ENCODE data around the gene PKP4.
"Not testable (repeated sequence)": the region's sequence is repeated elsewhere in the genome, so short reads cannot be mapped to it uniquely, and the experiment has no call there.

DNA sequence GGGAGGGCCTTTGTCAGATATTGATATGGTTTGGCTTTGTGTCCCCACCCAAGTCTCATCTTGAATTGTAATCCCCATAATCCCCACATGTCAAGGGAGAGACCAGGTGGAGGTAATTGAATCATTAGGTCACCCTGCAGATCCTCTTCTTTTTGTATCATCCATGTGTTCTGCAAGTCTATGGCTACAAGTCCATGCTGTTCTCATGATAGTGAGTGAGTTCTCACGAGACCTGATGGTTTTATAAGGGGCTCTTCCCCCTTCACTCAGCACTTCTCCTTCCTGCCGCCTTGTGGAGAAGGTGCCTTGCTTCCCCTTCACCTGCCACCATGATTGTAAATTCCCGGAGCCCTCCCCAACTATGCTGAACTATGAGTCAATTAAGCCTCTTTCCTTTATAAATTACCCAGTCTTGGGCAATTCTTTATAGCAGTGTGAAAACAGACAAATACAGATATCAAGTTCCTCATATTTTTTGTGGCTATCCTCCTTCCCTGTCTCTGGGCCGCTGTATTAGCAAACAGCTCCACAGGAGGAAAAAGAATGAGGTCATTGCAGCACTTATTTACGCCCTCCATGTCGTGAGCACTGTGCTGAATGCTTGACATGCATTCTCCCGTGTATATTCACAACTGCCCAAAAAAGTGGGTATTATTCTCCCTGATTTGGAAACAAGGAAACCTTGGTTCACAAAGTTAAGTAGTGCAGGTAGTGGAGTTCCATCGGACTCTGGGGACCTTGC is 248.1 kb downstream of the PKP4 start:
- TF ChIP-seq POLR2A, POLR2AphosphoS5 (IDR thresholded peaks at IDR 0.05): not testable (repeated sequence)
